ENCODE data around the gene ATXN10.
"Not testable (repeated sequence)": the region's sequence is repeated elsewhere in the genome, so short reads cannot be mapped to it uniquely, and the experiment has no call there.

ATXN10 gene, protein sequence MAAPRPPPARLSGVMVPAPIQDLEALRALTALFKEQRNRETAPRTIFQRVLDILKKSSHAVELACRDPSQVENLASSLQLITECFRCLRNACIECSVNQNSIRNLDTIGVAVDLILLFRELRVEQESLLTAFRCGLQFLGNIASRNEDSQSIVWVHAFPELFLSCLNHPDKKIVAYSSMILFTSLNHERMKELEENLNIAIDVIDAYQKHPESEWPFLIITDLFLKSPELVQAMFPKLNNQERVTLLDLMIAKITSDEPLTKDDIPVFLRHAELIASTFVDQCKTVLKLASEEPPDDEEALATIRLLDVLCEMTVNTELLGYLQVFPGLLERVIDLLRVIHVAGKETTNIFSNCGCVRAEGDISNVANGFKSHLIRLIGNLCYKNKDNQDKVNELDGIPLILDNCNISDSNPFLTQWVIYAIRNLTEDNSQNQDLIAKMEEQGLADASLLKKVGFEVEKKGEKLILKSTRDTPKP

DNA sequence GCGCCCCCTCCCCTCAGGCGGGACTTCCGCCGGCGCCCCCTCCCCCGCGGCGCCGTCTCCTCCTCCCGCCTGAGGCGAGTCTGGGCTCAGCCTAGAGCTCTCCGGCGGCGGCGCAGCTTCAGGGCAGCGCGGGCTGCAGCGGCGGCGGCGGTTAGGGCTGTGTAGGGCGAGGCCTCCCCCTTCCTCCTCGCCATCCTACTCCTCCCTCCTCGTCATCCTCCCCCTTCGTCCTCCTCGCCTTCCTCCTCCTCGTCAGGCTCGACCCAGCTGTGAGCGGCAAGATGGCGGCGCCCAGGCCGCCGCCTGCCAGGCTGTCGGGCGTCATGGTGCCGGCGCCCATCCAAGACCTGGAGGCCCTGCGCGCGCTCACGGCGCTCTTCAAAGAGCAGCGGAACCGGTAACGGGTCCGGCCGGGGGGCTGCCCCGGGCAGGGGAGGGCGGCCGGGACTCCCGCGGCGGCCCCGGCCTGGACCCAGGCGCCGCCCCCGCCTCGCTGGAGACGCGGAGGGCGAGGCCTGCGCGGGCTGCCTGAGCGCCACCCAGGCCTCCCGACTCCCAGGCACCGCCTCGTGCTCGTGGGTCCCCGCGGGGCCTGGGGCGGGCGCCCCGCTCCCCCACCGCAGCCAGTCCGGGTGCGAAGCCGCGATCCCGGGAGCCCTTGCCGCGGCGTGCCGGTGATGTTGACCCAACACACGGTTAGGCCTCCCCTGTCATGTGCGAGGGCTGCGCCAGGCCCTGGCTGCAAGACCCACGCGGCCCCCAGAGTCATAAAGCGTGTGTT is at the start of gene ATXN10:
TSS of gene ATXN10 (plus strand) at position 52 of the 781 bp plus-strand sequence. CDS start at position 282, 230 bp downstream.
- peak; percentile 25 to 46 (median 43) for DNase-seq (ENCODE audit: low read depth in 2 of 3, low spot score in 2 of 3)

- DNase-seq (ENCODE audit: low read depth in 2 of 3, low spot score in 2 of 3): no peak
Measured at GRCh38 chr22:45621836-45622600, 49.6 kb upstream of the ATXN10 start.

- DNase-seq (ENCODE audit: low read depth in 2 of 3, low spot score in 2 of 3): not testable (repeated sequence)
Measured at GRCh38 chr22:45623464-45624145, 48.0 kb upstream of the ATXN10 start.

GRCh38 chr22:45626198-45626651 is 45.4 kb upstream of the ATXN10 start:
- no peak for DNase-seq (ENCODE audit: low read depth in 2 of 3, low spot score in 2 of 3)

DNA sequence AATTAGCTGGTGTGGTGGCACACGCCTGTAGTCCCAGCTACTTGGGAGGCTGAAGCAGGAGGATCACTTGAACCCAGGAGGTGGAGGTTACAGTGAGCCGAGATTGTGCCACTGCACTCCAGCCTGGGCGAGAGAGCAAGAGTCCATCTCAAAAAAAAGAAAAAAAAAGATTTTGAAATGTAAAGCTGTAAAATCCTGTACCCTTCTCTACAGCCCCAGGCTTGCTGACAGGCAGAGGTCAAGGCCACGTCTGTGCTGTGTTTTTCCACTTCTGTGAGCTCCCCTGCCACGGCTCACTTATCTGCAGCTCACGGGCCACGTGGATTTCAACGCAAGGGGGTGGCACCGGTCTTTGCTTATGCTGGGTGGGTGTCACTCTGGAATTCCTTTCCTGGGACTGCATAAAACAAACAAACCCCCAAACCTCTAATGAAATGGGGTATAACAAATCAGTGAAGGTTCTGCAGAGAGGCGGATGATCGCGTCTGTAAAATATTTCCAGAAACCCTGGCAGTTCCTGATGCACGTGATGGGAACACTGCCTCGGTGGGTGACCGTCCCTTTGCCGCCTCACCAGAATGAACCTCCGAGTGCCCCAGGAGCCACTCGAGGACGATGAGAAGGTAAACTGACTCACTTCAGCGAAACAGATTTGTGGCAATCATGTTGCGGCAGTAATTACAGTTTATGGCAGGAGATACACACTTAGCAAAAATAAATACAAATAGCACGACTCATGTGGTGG is 44.0 kb upstream of the ATXN10 start:
- no peak for DNase-seq (ENCODE audit: low read depth in 2 of 3, low spot score in 2 of 3)

GRCh38 chr22:45628515-45628914 is 43.1 kb upstream of the ATXN10 start:
- DNase-seq (ENCODE audit: low read depth in 2 of 3, low spot score in 2 of 3): no peak

DNA sequence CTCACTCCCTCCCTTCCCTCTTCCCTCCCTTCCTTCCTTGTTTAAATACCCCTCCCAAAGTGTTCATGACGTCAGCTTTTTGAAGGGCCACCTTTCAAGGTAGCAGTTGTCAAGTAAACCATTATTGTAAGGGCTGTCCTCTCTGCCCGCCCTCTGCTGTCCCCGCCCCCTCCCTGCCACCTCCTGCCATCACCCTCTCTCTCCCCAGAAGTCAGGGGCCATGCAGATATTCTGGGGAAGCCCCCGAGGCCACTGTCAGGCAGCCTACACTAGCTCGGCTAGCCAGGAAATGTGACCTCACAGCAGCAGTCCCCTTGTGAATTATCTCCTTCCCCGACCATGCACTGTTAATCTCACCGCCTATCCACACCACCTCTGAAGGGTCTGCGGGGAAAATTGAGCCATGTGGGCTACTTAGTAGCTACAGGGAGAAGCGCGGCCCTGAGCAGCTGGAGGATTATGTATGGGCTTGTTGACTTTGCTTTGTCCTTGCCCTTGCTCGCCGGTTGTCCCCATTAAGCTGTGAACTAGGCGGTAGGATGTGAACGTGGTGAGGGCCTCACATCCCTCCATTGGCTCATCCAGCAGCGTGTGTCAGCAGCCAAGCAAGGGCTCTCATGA is 42.1 kb upstream of the ATXN10 start:
- DNase-seq (ENCODE audit: low read depth in 2 of 3, low spot score in 2 of 3): no peak

- no peak for DNase-seq (ENCODE audit: low read depth in 2 of 3, low spot score in 2 of 3)
Measured at GRCh38 chr22:45630436-45630835, 41.2 kb upstream of the ATXN10 start.

- DNase-seq (ENCODE audit: low read depth in 2 of 3, low spot score in 2 of 3): no peak
Measured at GRCh38 chr22:45631140-45631840, 40.3 kb upstream of the ATXN10 start.

GRCh38 chr22:45631841-45632238 is 39.8 kb upstream of the ATXN10 start:
- DNase-seq (ENCODE audit: low read depth in 2 of 3, low spot score in 2 of 3): no peak

- no peak for DNase-seq (ENCODE audit: low read depth in 2 of 3, low spot score in 2 of 3)
Measured at GRCh38 chr22:45632791-45633515, 38.7 kb upstream of the ATXN10 start.

DNA sequence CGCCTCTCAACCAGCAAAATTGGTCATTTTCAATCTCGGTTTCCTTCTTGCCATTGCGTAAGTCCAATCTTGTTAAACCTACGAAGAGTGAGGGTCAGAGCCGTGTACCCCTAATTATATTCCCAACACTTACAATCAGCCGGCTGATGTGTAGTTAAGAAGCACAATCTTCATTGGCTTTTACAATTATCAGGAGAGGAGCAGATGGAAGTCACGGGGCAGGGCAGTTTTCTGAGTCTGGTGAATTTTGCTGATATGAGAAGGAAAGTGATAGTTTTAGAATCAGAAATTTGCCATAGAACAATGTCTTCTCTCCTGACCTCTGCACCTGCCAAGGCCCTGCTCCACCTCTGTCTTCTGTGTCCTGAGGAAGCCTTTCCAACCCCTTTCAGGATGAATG is 35.0 kb upstream of the ATXN10 start:
- DNase-seq (ENCODE audit: low read depth in 2 of 3, low spot score in 2 of 3): no peak

- DNase-seq (ENCODE audit: low read depth in 2 of 3, low spot score in 2 of 3): no peak
Measured at GRCh38 chr22:45638197-45638596, 33.4 kb upstream of the ATXN10 start.

- DNase-seq (ENCODE audit: low read depth in 2 of 3, low spot score in 2 of 3): no peak
Measured at GRCh38 chr22:45638834-45639746, 32.5 kb upstream of the ATXN10 start.

DNA sequence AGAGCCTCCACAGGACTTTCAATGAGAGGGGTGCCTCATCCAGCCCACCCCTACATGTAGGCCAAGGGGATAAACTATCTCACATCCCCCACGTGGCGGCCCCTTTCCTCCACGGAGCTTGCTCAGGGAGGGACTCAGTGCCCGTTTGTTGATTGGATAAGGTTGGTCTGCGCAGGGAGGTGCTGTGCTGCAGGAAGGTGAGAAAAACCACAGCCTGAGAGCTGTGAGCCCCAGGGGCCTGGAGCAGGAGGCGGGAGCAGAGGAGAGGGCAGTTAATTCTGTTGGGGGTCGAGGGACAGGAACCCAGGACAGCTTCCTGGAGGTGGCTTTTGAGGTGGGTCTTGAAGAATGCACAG is 31.9 kb upstream of the ATXN10 start:
- no peak for DNase-seq (ENCODE audit: low read depth in 2 of 3, low spot score in 2 of 3)

- no peak for DNase-seq (ENCODE audit: low read depth in 2 of 3, low spot score in 2 of 3)
Measured at GRCh38 chr22:45640291-45640940, 31.2 kb upstream of the ATXN10 start.

All from activated CD8-positive, alpha-beta memory T cell treated with anti-CD3 and anti-CD28 coated beads for 48 hours (primary cell).